Adrenal gland (tissue), 12 donors: ENCODE data around the gene LEF1. TPM values are rescaled to one million over a fixed set of nuclear protein-coding genes. Genes with fewer than 3 reads are reported as not detected.
A peak's percentile ranks its signal among the peaks of the same experiment; 100 is the strongest.

Experiments used
- DNase-seq, 7 donors: peaks; one replicate each; pipeline ENCODE4 v3.0.0-alpha.2; 2019 to 2020
- H3K27ac ChIP-seq, 5 donors: fragments of 200-600 bp; sonication (generic) in 4 of 5; 1 replicate in 3 of 5; 2 replicates in 2 of 5; pipeline versions ENCODE4 v1.5.1 to v1.8.0; 2016 to 2020; ENCODE audit warnings: mild to moderate bottlenecking in 1 of 5
- H3K27me3 ChIP-seq: fragments of 200-600 bp; 2 replicates; pipeline ENCODE4 v1.8.0; 2021
- H3K36me3 ChIP-seq, 2 donors: fragments of 200-600 bp; replicated peaks in 1 of 2; 1 replicate in 1 of 2; 2 replicates in 1 of 2; pipeline versions ENCODE4 v1.5.1 to v1.8.0; 2018 to 2022
- H3K4me1 ChIP-seq, 2 donors: fragments of 200-600 bp; replicated peaks in 1 of 2; 1 replicate in 1 of 2; 2 replicates in 1 of 2; pipeline versions ENCODE4 v1.5.1 to v1.8.0; 2018 to 2021
- H3K4me3 ChIP-seq, 4 donors: fragments of 200-600 bp; sonication (generic) in 3 of 4; one replicate each; pipeline ENCODE4 v1.5.1; 2016 to 2018
- H3K9me3 ChIP-seq, 3 donors: fragments of 200-600 bp; sonication (generic) in 1 of 3; replicated peaks in 1 of 3; 1 replicate in 2 of 3; 2 replicates in 1 of 3; pipeline versions ENCODE4 v1.5.1 to v1.8.0; 2016 to 2021
- POLR2A ChIP-seq, 2 donors: fragments of 450-650 bp; IDR thresholded peaks; one replicate each; pipeline ENCODE4 v1.6.1; 2017; ENCODE audit warnings: antibody characterized with exemption in 2 of 2, mild to moderate bottlenecking in 2 of 2, moderate library complexity in 1 of 2
- WGBS, 4 donors: extraction: QIAGEN DNeasy Blood & Tissue Kit in 2 of 4; methylation state at CpG; one replicate each; pipeline versions ENCODE4 v1.1.5 to v1.1.7; 2013 to 2017; 5-methylcytosine and 5-hydroxymethylcytosine counted together
- intact Hi-C, 2 donors: fragments of 100-400 bp; cut with DNase I; formaldehyde crosslinking; loops; one replicate each; pipeline versions ENCODE4 v1.14.1 to v1.15.0; 2022 to 2023
- polyA plus RNA-seq, 3 donors: library from polyadenylated mRNA; stranded (reverse); fragments of 200-250 nt in 2 of 3; fragments of 350-450 nt in 1 of 3; fragmentation: Illumina TruSeq in 1 of 3; extraction: RNeasy Lipid Tissue Mini Kit (QIAGEN cat#74804) in 1 of 3; gene quantifications; one replicate each; pipeline ENCODE4 v1.2.3, GENCODE V29; 2013 to 2014
- total RNA-seq, 9 donors: library from RNA; depleted of rRNA in 4 of 9; stranded (reverse); fragments of >200 nt in 4 of 9; fragments of 120-200 nt in 1 of 9; fragmentation: NEBNext Ultra II Directional in 1 of 9; extraction: Animal tissue kit (Norgen Biotek cat#: 25700) in 1 of 9; gene quantifications; one replicate each; pipeline versions ENCODE4 v1.1.0 to v1.2.4, GENCODE V29; 2013 to 2023
- TF ChIP-seq, protein P1 (sequence below), 6 experiments: fragments of 450-650 bp in 4 of 6; fragments of 200-600 bp in 2 of 6; sonication (generic) in 1 of 6; IDR thresholded peaks; 1 replicate in 5 of 6; 2 replicates in 1 of 6; pipeline versions ENCODE4 v1.5.1 to v1.8.0; 2016 to 2021; ENCODE audit warnings: antibody characterized with exemption in 6 of 6, mild to moderate bottlenecking in 2 of 6, moderate library complexity in 1 of 6
- donor health status: healthy with polysubstance abuse.
- donor health status: Bipolar disorder and iron deficiency.
- donor health status: DM: yes; HTN: yes; CAD: no.
- donor health status: DM: no; HTN: no; CAD: no.
- donor health status: DM: no; HTN: no; CAD: no.
- donor health status: DM: yes; HTN: yes; CAD: no.

The LEF1 gene
- total and polyA plus RNA-seq, 12 donors = 6.1 to 78.2 (median 41.5) TPM

DNA sequence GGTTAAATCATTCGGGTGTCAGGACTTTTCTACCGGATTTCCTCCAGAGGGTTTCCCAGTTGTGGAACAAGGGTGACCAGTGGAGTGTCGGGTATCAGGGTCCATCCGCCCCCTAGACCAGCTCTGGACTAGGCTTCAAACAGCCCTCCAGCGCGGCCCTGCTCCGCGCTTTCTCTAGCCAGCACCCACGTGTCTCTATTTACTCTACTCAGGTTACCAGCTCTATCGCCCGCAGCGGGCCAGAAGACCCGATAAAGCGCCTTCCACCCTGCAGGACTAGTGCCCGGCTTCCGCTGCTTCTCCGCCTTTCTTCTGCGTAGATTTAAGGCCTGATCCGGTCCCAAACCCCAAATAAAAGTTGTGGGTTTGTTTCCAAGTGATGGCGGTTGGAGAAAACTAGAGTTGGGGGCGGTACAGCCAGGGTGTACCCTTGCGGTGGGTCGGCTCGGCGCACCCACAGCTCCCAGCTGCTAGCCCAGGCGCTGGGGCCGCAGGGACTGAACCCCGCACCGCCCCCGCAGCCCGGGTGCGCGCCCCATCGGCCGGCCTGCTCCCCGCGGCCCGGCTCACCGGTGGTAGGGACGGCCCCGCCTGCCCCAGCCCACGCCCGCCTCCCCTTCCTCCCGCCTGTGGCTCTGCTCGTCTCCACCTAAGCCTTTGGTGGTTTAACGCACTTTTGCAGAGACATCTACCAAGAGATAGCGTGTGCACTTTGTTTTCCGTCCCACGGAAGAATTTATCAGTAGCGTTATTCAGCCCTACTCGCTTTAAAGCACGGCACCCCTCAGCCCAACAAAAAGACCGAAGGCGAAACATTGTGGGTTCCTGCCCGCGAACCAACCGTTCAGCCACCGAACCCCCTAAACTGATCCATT, 2.1 kb downstream of the LEF1 start:
- Histone ChIP-seq H3K4me3 (peak overlapping the region in 3 of 4 donors; percentile 22 to 84 (median 33)), H3K27ac (peak overlapping the region in 3 of 5 donors; percentile 32 to 78 (median 43)), H3K36me3 (no peaks in the 10 kb centered on the region), H3K4me1 (peaks cover 0 to 15% of the 10 kb centered on the region in 2 donors), H3K9me3 (no peaks in the 10 kb centered on the region), H3K27me3 (peaks cover 20% of the 10 kb centered on the region)
- DNase-seq = peak in 6 of 7 donors; percentile 25 to 50 (median 32)
- intact Hi-C loops = no loop called here
- 2 to 5% (median 2%) methylated on average over 36 to 58 of the region's 58 CpGs for WGBS, 4 donors
- TF ChIP-seq POLR2A (IDR thresholded peaks at IDR 0.05) = no peak
- TF ChIP-seq, protein P1, sequence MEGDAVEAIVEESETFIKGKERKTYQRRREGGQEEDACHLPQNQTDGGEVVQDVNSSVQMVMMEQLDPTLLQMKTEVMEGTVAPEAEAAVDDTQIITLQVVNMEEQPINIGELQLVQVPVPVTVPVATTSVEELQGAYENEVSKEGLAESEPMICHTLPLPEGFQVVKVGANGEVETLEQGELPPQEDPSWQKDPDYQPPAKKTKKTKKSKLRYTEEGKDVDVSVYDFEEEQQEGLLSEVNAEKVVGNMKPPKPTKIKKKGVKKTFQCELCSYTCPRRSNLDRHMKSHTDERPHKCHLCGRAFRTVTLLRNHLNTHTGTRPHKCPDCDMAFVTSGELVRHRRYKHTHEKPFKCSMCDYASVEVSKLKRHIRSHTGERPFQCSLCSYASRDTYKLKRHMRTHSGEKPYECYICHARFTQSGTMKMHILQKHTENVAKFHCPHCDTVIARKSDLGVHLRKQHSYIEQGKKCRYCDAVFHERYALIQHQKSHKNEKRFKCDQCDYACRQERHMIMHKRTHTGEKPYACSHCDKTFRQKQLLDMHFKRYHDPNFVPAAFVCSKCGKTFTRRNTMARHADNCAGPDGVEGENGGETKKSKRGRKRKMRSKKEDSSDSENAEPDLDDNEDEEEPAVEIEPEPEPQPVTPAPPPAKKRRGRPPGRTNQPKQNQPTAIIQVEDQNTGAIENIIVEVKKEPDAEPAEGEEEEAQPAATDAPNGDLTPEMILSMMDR (IDR thresholded peaks at IDR 0.05) = no peak

DNA sequence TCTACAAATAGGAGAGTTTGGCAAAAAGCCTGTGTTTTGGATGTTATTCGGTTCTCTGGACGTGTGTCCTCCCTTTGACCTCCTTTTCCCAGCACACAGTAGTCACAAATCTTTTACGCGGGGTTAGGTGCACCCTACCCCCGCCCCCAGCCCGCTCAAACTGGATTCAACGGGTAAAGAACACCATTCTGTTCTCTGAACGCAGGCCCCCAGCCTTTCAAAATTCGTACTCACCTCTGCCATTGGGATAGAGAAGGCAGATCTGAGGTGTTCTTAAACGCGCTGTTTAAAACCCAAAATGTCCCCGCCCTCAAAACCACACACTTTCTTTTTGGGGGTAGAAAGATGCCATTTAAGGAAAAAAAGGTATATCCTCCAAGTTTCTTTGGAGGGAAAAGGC, 2.7 kb downstream of the LEF1 start:
- WGBS, 4 donors = 21 to 34% (median 32%) methylated on average over 12 of the region's 12 CpGs
- peaks cover 17% of the 10 kb centered on the region for H3K27me3 ChIP-seq
- peaks cover 0 to 15% of the 10 kb centered on the region in 2 donors for H3K4me1 ChIP-seq
- peak overlapping the region in 2 of 4 donors; percentile 33 to 84 for H3K4me3 ChIP-seq
- DNase-seq = peak in 2 of 7 donors; percentile 23 to 24
- intact Hi-C loops = no loop called here
- H3K36me3 ChIP-seq = no peaks in the 10 kb centered on the region
- TF ChIP-seq, protein P1 (IDR thresholded peaks at IDR 0.05) = no peak
- no peak for TF ChIP-seq POLR2A (IDR thresholded peaks at IDR 0.05)
- H3K9me3 ChIP-seq = no peaks in the 10 kb centered on the region
- peak overlapping the region in 2 of 5 donors; percentile 32 to 78 for H3K27ac ChIP-seq

DNA sequence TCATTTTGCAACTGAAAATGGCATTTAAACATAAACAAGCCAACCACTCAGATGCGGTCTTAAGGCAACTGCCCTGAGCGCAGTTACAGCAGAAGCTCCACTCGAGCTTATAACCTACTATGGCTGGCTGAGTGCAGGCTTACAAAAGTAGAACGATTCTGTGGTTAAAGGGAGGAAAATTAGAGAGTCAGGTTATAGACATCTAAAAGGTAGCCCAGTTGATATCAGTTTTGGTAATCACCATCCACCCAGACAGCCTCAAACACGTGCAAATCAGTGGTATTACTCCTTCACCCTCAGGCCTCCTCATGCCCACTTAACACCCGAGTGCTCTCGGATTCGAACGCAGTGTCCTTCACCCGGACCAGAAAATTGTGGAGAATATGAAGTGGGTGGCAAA, 3.1 kb downstream of the LEF1 start:
- intact Hi-C loops = no loop called here
- H3K27me3 ChIP-seq = peaks cover 17% of the 10 kb centered on the region

DNA sequence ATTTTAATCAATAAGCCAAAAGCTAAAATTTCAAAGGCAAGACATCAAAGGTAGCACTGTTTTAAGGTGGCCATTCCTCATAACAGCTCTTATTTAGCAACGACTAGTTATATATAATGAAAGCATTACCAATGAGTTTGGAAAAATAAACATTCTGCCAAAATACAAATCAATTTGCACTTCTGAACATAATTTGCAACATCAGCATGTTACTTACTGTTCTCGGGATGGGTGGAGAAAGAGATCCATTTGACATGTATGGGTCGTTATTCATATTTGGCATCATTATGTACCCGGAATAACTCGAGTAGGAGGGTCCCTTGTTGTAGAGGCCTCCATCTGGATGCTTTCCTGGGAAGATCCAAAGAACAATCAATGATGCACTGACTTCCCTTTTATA, 5.4 kb downstream of the LEF1 start:
- WGBS, 4 donors = 60 to 77% (median 69%) methylated on average over 5 of the region's 5 CpGs
- H3K27ac ChIP-seq = no peak overlapping the region
- H3K4me3 ChIP-seq = no peak overlapping the region
- intact Hi-C loops = no loop called here
- no peak for DNase-seq
- H3K9me3 ChIP-seq = no peaks in the 10 kb centered on the region
- no peaks in the 10 kb centered on the region for H3K36me3 ChIP-seq
- no peak for TF ChIP-seq POLR2A (IDR thresholded peaks at IDR 0.05)
- TF ChIP-seq, protein P1 (IDR thresholded peaks at IDR 0.05) = no peak
- H3K4me1 ChIP-seq = peaks cover 0 to 8% of the 10 kb centered on the region in 2 donors
- peaks cover 12% of the 10 kb centered on the region for H3K27me3 ChIP-seq

More for the DNA sequence above, 3.1 kb downstream of the LEF1 start:
- TF ChIP-seq, protein P1 (IDR thresholded peaks at IDR 0.05) = no peak
- TF ChIP-seq POLR2A (IDR thresholded peaks at IDR 0.05) = no peak
- no peaks in the 10 kb centered on the region for H3K36me3 ChIP-seq
- H3K27ac ChIP-seq = peak overlapping the region in 1 of 5 donors; percentile 32
- DNase-seq = no peak
- H3K9me3 ChIP-seq = no peaks in the 10 kb centered on the region
- peaks cover 0 to 15% of the 10 kb centered on the region in 2 donors for H3K4me1 ChIP-seq
- peak overlapping the region in 2 of 4 donors; percentile 33 to 84 for H3K4me3 ChIP-seq
- WGBS, 4 donors = 46 to 57% (median 52%) methylated on average over 10 of the region's 10 CpGs
